ENCODE measurements around the gene PLCG1. TPM values are rescaled to one million over a fixed set of nuclear protein-coding genes. Genes with fewer than 3 reads are reported as not detected.

Gene PLCG1
- polyA plus RNA-seq, 4 donors: 27.6 to 106 (median 51.2) TPM

- no peaks in the 10 kb centered on the region for H3K27me3 ChIP-seq (ENCODE audit: control insufficient read depth in 3 of 3, insufficient read depth in 3 of 3, low read length in 3 of 3)
- no peak for FAIRE-seq
- peaks cover 8 to 29% (median 25%) of the 10 kb centered on the region in 3 donors for H3K4me1 ChIP-seq (ENCODE audit: control insufficient read depth in 3 of 3, insufficient read depth in 2 of 3, low read depth in 1 of 3, low read length in 2 of 3)
- 70 to 80% (median 80%) methylated on average over 8 of the region's 8 CpGs for WGBS, 3 donors
- H3K4me3 ChIP-seq (ENCODE audit: low read depth in 1 of 3, low read length in 3 of 3): no peak overlapping the region
- no peak for DNase-seq
- no peaks in the 10 kb centered on the region for H3K9me3 ChIP-seq (ENCODE audit: control insufficient read depth in 2 of 2, insufficient read depth in 1 of 2, low read depth in 1 of 2, low read length in 1 of 2)
- H3K27ac ChIP-seq (ENCODE audit: low read depth in 1 of 3, low read length in 2 of 3): peak overlapping the region in 2 of 3 donors; percentile 25 to 52
- H3K36me3 ChIP-seq (ENCODE audit: control insufficient read depth in 3 of 3, insufficient read depth in 2 of 3, low read depth in 1 of 3, low read length in 3 of 3): peaks cover 0 to 46% (median 2%) of the 10 kb centered on the region in 3 donors
These were observed 17.3 kb downstream of the PLCG1 start for GRCh38 chr20:41154436-41155176.

DNA sequence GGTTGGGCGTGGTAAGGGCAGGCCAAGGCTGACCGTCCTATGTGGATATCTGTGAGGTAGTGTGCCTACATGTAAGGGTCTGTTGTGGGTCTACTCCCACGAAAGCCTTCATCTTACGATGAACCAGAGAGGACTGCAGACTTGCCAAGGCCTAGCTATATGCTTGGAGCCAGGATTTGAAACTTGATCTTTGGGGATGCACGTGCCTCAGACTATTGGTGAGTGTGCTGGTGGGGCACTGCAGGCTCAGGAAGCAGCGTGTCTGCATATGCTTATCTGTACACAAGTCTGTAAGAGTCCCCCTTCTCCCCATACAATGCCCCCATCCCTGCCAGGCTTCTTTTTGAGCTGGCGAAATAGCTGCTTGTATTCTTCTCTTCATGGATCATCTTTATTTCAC lies 17.9 kb downstream of the PLCG1 start:
- H3K4me1 ChIP-seq (ENCODE audit: control insufficient read depth in 3 of 3, insufficient read depth in 2 of 3, low read depth in 1 of 3, low read length in 2 of 3): peaks cover 7 to 23% (median 19%) of the 10 kb centered on the region in 3 donors
- 85 to 93% (median 90%) methylated on average over 7 of the region's 7 CpGs for WGBS, 3 donors
- peaks cover 0 to 53% (median 2%) of the 10 kb centered on the region in 3 donors for H3K36me3 ChIP-seq (ENCODE audit: control insufficient read depth in 3 of 3, insufficient read depth in 2 of 3, low read depth in 1 of 3, low read length in 3 of 3)
- FAIRE-seq: no peak
- no peak for DNase-seq
- no peaks in the 10 kb centered on the region for H3K9me3 ChIP-seq (ENCODE audit: control insufficient read depth in 2 of 2, insufficient read depth in 1 of 2, low read depth in 1 of 2, low read length in 1 of 2)
- H3K27me3 ChIP-seq (ENCODE audit: control insufficient read depth in 3 of 3, insufficient read depth in 3 of 3, low read length in 3 of 3): no peaks in the 10 kb centered on the region
- peak overlapping the region in 1 of 3 donors; percentile 2 for H3K27ac ChIP-seq (ENCODE audit: low read depth in 1 of 3, low read length in 2 of 3)
- no peak overlapping the region for H3K4me3 ChIP-seq (ENCODE audit: low read depth in 1 of 3, low read length in 3 of 3)

GRCh38 chr20:41158082-41158625 lies 20.8 kb downstream of the PLCG1 start:
- Histone ChIP-seq H3K36me3 (ENCODE audit: control insufficient read depth in 3 of 3, insufficient read depth in 2 of 3, low read depth in 1 of 3, low read length in 3 of 3) (peaks cover 8 to 62% (median 11%) of the 10 kb centered on the region in 3 donors), H3K27ac (ENCODE audit: low read depth in 1 of 3, low read length in 2 of 3) (peak overlapping the region in 2 of 3 donors; percentile 61 to 64), H3K9me3 (ENCODE audit: control insufficient read depth in 2 of 2, insufficient read depth in 1 of 2, low read depth in 1 of 2, low read length in 1 of 2) (no peaks in the 10 kb centered on the region), H3K27me3 (ENCODE audit: control insufficient read depth in 3 of 3, insufficient read depth in 3 of 3, low read length in 3 of 3) (no peaks in the 10 kb centered on the region), H3K4me1 (ENCODE audit: control insufficient read depth in 3 of 3, insufficient read depth in 2 of 3, low read depth in 1 of 3, low read length in 2 of 3) (peaks cover 4 to 13% (median 5%) of the 10 kb centered on the region in 3 donors), H3K4me3 (ENCODE audit: low read depth in 1 of 3, low read length in 3 of 3) (no peak overlapping the region)
- WGBS, 3 donors: 76 to 87% (median 82%) methylated on average over 6 of the region's 6 CpGs
- DNase-seq (no peak), FAIRE-seq (no peak)

GRCh38 chr20:41159547-41159946 lies 22.2 kb downstream of the PLCG1 start:
- no peaks in the 10 kb centered on the region for H3K27me3 ChIP-seq (ENCODE audit: control insufficient read depth in 3 of 3, insufficient read depth in 3 of 3, low read length in 3 of 3)
- FAIRE-seq: no peak
- H3K4me3 ChIP-seq (ENCODE audit: low read depth in 1 of 3, low read length in 3 of 3): no peak overlapping the region
- H3K4me1 ChIP-seq (ENCODE audit: control insufficient read depth in 3 of 3, insufficient read depth in 2 of 3, low read depth in 1 of 3, low read length in 2 of 3): peaks cover 4 to 6% (median 5%) of the 10 kb centered on the region in 3 donors
- H3K36me3 ChIP-seq (ENCODE audit: control insufficient read depth in 3 of 3, insufficient read depth in 2 of 3, low read depth in 1 of 3, low read length in 3 of 3): peaks cover 11 to 71% (median 20%) of the 10 kb centered on the region in 3 donors
- H3K27ac ChIP-seq (ENCODE audit: low read depth in 1 of 3, low read length in 2 of 3): peak overlapping the region in 1 of 3 donors; percentile 64
- DNase-seq: no peak
- no peaks in the 10 kb centered on the region for H3K9me3 ChIP-seq (ENCODE audit: control insufficient read depth in 2 of 2, insufficient read depth in 1 of 2, low read depth in 1 of 2, low read length in 1 of 2)
- 90 to 92% (median 91%) methylated on average over 10 of the region's 10 CpGs for WGBS, 3 donors

DNA sequence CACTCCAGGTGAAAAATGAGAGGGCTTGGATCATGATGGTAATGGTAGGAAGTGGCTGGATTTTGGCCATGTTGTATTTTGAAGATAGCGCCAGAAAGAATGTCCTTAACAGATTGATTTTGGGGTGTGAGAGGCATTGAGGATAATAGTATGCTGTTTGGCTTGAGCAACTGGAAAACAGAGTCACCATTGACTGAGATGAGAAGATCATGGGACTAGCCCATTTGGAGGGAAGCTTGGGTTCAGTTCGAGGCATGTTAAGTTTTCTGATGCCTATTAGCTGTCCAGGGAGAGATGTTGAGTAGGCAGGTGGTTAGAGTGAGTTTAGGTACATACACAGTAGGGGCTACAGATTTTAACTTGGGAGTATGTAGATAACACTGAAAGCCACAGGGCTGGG lies 23.3 kb downstream of the PLCG1 start:
- H3K27ac ChIP-seq (ENCODE audit: low read depth in 1 of 3, low read length in 2 of 3): no peak overlapping the region
- FAIRE-seq (no peak), DNase-seq (no peak)
- no peak overlapping the region for H3K4me3 ChIP-seq (ENCODE audit: low read depth in 1 of 3, low read length in 3 of 3)
- H3K4me1 ChIP-seq (ENCODE audit: control insufficient read depth in 3 of 3, insufficient read depth in 2 of 3, low read depth in 1 of 3, low read length in 2 of 3): peaks cover 4 to 6% (median 5%) of the 10 kb centered on the region in 3 donors
- H3K36me3 ChIP-seq (ENCODE audit: control insufficient read depth in 3 of 3, insufficient read depth in 2 of 3, low read depth in 1 of 3, low read length in 3 of 3): peaks cover 15 to 71% (median 23%) of the 10 kb centered on the region in 3 donors
- H3K27me3 ChIP-seq (ENCODE audit: control insufficient read depth in 3 of 3, insufficient read depth in 3 of 3, low read length in 3 of 3): no peaks in the 10 kb centered on the region
- WGBS, 3 donors: 92 to 96% (median 96%) methylated on average over 2 of the region's 2 CpGs
- no peaks in the 10 kb centered on the region for H3K9me3 ChIP-seq (ENCODE audit: control insufficient read depth in 2 of 2, insufficient read depth in 1 of 2, low read depth in 1 of 2, low read length in 1 of 2)

GRCh38 chr20:41161886-41162285 lies 24.5 kb downstream of the PLCG1 start:
- H3K9me3 ChIP-seq (ENCODE audit: control insufficient read depth in 2 of 2, insufficient read depth in 1 of 2, low read depth in 1 of 2, low read length in 1 of 2): no peaks in the 10 kb centered on the region
- 41 to 67% (median 59%) methylated on average over 1 of the region's 1 CpG for WGBS, 3 donors
- H3K27me3 ChIP-seq (ENCODE audit: control insufficient read depth in 3 of 3, insufficient read depth in 3 of 3, low read length in 3 of 3): no peaks in the 10 kb centered on the region
- H3K27ac ChIP-seq (ENCODE audit: low read depth in 1 of 3, low read length in 2 of 3): peak overlapping the region in 1 of 3 donors; percentile 11
- DNase-seq (no peak), FAIRE-seq (no peak)
- H3K4me1 ChIP-seq (ENCODE audit: control insufficient read depth in 3 of 3, insufficient read depth in 2 of 3, low read depth in 1 of 3, low read length in 2 of 3): peaks cover 0 to 2% (median 0%) of the 10 kb centered on the region in 3 donors
- peaks cover 20 to 79% (median 34%) of the 10 kb centered on the region in 3 donors for H3K36me3 ChIP-seq (ENCODE audit: control insufficient read depth in 3 of 3, insufficient read depth in 2 of 3, low read depth in 1 of 3, low read length in 3 of 3)
- H3K4me3 ChIP-seq (ENCODE audit: low read depth in 1 of 3, low read length in 3 of 3): no peak overlapping the region

DNA sequence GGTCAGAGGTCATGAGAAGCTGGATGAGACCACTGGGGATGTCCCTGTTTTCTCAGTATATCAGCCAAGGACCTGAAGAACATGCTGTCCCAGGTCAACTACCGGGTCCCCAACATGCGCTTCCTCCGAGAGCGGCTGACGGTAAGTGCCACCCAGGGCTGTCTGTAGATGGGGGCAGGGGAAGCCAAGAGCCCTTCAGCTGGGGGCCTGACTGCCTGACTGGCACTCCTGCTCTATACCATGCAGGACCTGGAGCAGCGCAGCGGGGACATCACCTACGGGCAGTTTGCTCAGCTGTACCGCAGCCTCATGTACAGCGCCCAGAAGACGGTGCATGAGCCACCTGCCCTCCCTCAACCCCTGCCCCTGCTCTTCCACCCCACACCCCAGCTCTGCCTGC lies 25.1 kb downstream of the PLCG1 start:
- WGBS, 3 donors: 95 to 98% (median 97%) methylated on average over 11 of the region's 11 CpGs
- peaks cover 20 to 84% (median 39%) of the 10 kb centered on the region in 3 donors for H3K36me3 ChIP-seq (ENCODE audit: control insufficient read depth in 3 of 3, insufficient read depth in 2 of 3, low read depth in 1 of 3, low read length in 3 of 3)

DNA sequence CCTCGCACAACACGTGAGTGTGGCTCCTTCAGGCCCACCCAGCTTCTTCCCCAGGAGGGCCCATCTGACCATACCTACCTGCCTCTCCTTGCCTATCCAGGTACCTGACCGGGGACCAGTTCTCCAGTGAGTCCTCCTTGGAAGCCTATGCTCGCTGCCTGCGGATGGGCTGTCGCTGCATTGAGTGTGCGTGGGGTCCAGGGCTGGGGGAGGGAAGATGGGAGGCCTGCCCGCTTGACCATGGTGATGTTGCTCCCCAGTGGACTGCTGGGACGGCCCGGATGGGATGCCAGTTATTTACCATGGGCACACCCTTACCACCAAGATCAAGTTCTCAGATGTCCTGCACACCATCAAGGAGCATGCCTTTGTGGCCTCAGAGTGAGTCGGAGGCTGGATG lies 26.5 kb downstream of the PLCG1 start:
- H3K4me1 ChIP-seq (ENCODE audit: control insufficient read depth in 3 of 3, insufficient read depth in 2 of 3, low read depth in 1 of 3, low read length in 2 of 3): no peaks in the 10 kb centered on the region
- DNase-seq: no peak
- no peak overlapping the region for H3K27ac ChIP-seq (ENCODE audit: low read depth in 1 of 3, low read length in 2 of 3)
- no peaks in the 10 kb centered on the region for H3K27me3 ChIP-seq (ENCODE audit: control insufficient read depth in 3 of 3, insufficient read depth in 3 of 3, low read length in 3 of 3)
- H3K36me3 ChIP-seq (ENCODE audit: control insufficient read depth in 3 of 3, insufficient read depth in 2 of 3, low read depth in 1 of 3, low read length in 3 of 3): peaks cover 20 to 96% (median 48%) of the 10 kb centered on the region in 3 donors
- no peak overlapping the region for H3K4me3 ChIP-seq (ENCODE audit: low read depth in 1 of 3, low read length in 3 of 3)
- WGBS, 3 donors: 95 to 98% (median 97%) methylated on average over 11 of the region's 11 CpGs
- no peak for FAIRE-seq
- no peaks in the 10 kb centered on the region for H3K9me3 ChIP-seq (ENCODE audit: control insufficient read depth in 2 of 2, insufficient read depth in 1 of 2, low read depth in 1 of 2, low read length in 1 of 2)

More for the DNA sequence above, 25.1 kb downstream of the PLCG1 start:
- DNase-seq: no peak
- FAIRE-seq: no peak
- Histone ChIP-seq H3K4me1 (ENCODE audit: control insufficient read depth in 3 of 3, insufficient read depth in 2 of 3, low read depth in 1 of 3, low read length in 2 of 3) (peaks cover 0 to 2% (median 0%) of the 10 kb centered on the region in 3 donors), H3K27ac (ENCODE audit: low read depth in 1 of 3, low read length in 2 of 3) (peak overlapping the region in 1 of 3 donors; percentile 24), H3K4me3 (ENCODE audit: low read depth in 1 of 3, low read length in 3 of 3) (no peak overlapping the region), H3K27me3 (ENCODE audit: control insufficient read depth in 3 of 3, insufficient read depth in 3 of 3, low read length in 3 of 3) (no peaks in the 10 kb centered on the region), H3K9me3 (ENCODE audit: control insufficient read depth in 2 of 2, insufficient read depth in 1 of 2, low read depth in 1 of 2, low read length in 1 of 2) (no peaks in the 10 kb centered on the region)

All from small intestine (tissue), 7 donors.